GM23338 (cell line): Measurements from ENCODE around the gene LMNA.

ENCODE experiments used
- EZH2 ChIP-seq: fragments of 200-600 bp; sonication (generic); IDR thresholded peaks from one replicate; pipeline ENCODE4 v1.8.0; 2017; ENCODE audit warnings: antibody characterized with exemption, mild to moderate bottlenecking, low read depth; ENCODE audit not compliant: unreplicated experiment
- EZH2phosphoT487 ChIP-seq: fragments of 200-600 bp; sonication (generic); IDR thresholded peaks from one replicate; pipeline ENCODE4 v1.8.1; 2018; ENCODE audit warnings: antibody characterized with exemption; ENCODE audit not compliant: unreplicated experiment
- POLR2AphosphoS5 ChIP-seq: IDR thresholded peaks from 2 replicates; pipeline ENCODE4 v1.6.1; 2016; ENCODE audit warnings: antibody characterized with exemption, low read depth
- TF ChIP-seq, protein P1 (sequence below), 2 experiments: fragments of 200-600 bp in 1 of 2; sonication (generic) in 1 of 2; conservative IDR thresholded peaks; 2 replicates each; pipeline versions ENCODE4 v1.5.1 to v1.6.1; 2016 to 2017; ENCODE audit warnings: antibody characterized with exemption in 2 of 2, low read depth in 2 of 2, mild to moderate bottlenecking in 2 of 2, moderate library complexity in 1 of 2
- TF ChIP-seq, protein P2 (sequence below): IDR thresholded peaks from one replicate; pipeline ENCODE4 v1.6.1; 2018; ENCODE audit warnings: antibody characterized with exemption; ENCODE audit not compliant: unreplicated experiment

- TF ChIP-seq, protein P1, sequence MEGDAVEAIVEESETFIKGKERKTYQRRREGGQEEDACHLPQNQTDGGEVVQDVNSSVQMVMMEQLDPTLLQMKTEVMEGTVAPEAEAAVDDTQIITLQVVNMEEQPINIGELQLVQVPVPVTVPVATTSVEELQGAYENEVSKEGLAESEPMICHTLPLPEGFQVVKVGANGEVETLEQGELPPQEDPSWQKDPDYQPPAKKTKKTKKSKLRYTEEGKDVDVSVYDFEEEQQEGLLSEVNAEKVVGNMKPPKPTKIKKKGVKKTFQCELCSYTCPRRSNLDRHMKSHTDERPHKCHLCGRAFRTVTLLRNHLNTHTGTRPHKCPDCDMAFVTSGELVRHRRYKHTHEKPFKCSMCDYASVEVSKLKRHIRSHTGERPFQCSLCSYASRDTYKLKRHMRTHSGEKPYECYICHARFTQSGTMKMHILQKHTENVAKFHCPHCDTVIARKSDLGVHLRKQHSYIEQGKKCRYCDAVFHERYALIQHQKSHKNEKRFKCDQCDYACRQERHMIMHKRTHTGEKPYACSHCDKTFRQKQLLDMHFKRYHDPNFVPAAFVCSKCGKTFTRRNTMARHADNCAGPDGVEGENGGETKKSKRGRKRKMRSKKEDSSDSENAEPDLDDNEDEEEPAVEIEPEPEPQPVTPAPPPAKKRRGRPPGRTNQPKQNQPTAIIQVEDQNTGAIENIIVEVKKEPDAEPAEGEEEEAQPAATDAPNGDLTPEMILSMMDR (conservative IDR thresholded peaks at IDR 0.05; ENCODE audit: low read depth in 2 of 2), result no peak
- TF ChIP-seq POLR2AphosphoS5 (no peak), EZH2 (no peak), EZH2phosphoT487 (no peak)
- TF ChIP-seq, protein P2, sequence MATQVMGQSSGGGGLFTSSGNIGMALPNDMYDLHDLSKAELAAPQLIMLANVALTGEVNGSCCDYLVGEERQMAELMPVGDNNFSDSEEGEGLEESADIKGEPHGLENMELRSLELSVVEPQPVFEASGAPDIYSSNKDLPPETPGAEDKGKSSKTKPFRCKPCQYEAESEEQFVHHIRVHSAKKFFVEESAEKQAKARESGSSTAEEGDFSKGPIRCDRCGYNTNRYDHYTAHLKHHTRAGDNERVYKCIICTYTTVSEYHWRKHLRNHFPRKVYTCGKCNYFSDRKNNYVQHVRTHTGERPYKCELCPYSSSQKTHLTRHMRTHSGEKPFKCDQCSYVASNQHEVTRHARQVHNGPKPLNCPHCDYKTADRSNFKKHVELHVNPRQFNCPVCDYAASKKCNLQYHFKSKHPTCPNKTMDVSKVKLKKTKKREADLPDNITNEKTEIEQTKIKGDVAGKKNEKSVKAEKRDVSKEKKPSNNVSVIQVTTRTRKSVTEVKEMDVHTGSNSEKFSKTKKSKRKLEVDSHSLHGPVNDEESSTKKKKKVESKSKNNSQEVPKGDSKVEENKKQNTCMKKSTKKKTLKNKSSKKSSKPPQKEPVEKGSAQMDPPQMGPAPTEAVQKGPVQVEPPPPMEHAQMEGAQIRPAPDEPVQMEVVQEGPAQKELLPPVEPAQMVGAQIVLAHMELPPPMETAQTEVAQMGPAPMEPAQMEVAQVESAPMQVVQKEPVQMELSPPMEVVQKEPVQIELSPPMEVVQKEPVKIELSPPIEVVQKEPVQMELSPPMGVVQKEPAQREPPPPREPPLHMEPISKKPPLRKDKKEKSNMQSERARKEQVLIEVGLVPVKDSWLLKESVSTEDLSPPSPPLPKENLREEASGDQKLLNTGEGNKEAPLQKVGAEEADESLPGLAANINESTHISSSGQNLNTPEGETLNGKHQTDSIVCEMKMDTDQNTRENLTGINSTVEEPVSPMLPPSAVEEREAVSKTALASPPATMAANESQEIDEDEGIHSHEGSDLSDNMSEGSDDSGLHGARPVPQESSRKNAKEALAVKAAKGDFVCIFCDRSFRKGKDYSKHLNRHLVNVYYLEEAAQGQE, result no peak
These were observed 7.7 kb upstream of the LMNA start for GRCh38 chr1:156106624-156107488.
